H1 (cell line): Measurements from ENCODE around the gene BRICD5. TPM values are rescaled to one million over a fixed set of nuclear protein-coding genes. Genes with fewer than 3 reads are reported as not detected.

ENCODE experiments used
- ATF3 ChIP-seq: IDR thresholded peaks from 2 replicates; pipeline ENCODE4 v1.6.1; 2011; ENCODE audit warnings: low read depth, mild to moderate bottlenecking, low read length; ENCODE audit not compliant: insufficient read depth
- CBX8 ChIP-seq: fragments of 300-800, 300-1000 bp; sonication (generic); IDR thresholded peaks from 2 replicates; pipeline ENCODE4 v1.7.1; 2016; ENCODE audit warnings: low read depth, low read length, borderline replicate concordance
- CEBPB ChIP-seq: IDR thresholded peaks from 2 replicates; pipeline ENCODE4 v1.6.1; 2012; ENCODE audit warnings: low read depth, low read length
- CREB1 ChIP-seq: IDR thresholded peaks from 2 replicates; pipeline ENCODE4 v1.6.1; 2012; ENCODE audit warnings: inconsistent platforms
- EGR1 ChIP-seq: IDR thresholded peaks from 2 replicates; pipeline ENCODE4 v1.6.1; 2011; ENCODE audit warnings: low read depth, low read length, borderline replicate concordance
- EZH2 ChIP-seq: fragments of 200-600 bp; sonication (generic); IDR thresholded peaks from 2 replicates; pipeline ENCODE4 v1.7.1; 2012; ENCODE audit warnings: low read depth, mild to moderate bottlenecking, moderate library complexity, low read length, inconsistent platforms; ENCODE audit not compliant: severe bottlenecking
- GTF2F1 ChIP-seq: IDR thresholded peaks from 2 replicates; pipeline ENCODE4 v1.6.1; 2012; ENCODE audit warnings: low read depth, low read length, improper control_type of control experiment, borderline replicate concordance
- NANOG ChIP-seq: IDR thresholded peaks from 2 replicates; pipeline ENCODE4 v1.6.1; 2011; ENCODE audit warnings: low read length, low read depth, mild to moderate bottlenecking, inconsistent platforms; ENCODE audit not compliant: insufficient read depth, poor library complexity, severe bottlenecking
- PHF8 ChIP-seq: fragments of 200-600 bp; sonication (generic); conservative IDR thresholded peaks from 2 replicates; pipeline ENCODE4 v1.7.1; 2012; ENCODE audit warnings: low read depth, mild to moderate bottlenecking, inconsistent platforms, low read length, moderate library complexity
- POLR2A ChIP-seq, 2 experiments: IDR thresholded peaks; 1 replicate in 1 of 2; 2 replicates in 1 of 2; pipeline ENCODE4 v1.6.1; 2011; ENCODE audit warnings: low read depth in 2 of 2, low read length in 2 of 2, mild to moderate bottlenecking in 2 of 2; ENCODE audit errors: control extremely low read depth in 1 of 2
- POLR2AphosphoS5 ChIP-seq: IDR thresholded peaks from 2 replicates; pipeline ENCODE4 v1.6.1; 2011; ENCODE audit warnings: low read depth, low read length
- RNF2 ChIP-seq: fragments of 200-900, 300-1000 bp; sonication (generic); IDR thresholded peaks from 2 replicates; pipeline ENCODE4 v1.7.1; 2016; ENCODE audit warnings: borderline replicate concordance, low read depth, mild to moderate bottlenecking, antibody characterized with exemption, low read length; ENCODE audit not compliant: poor library complexity, severe bottlenecking; ENCODE audit errors: missing control alignments
- SIN3A ChIP-seq, 2 experiments: IDR thresholded peaks in 1 of 2; conservative IDR thresholded peaks in 1 of 2; 2 replicates each; pipeline ENCODE4 v1.6.1; 2011 to 2012; ENCODE audit warnings: low read length in 2 of 2, improper control_type of control experiment in 1 of 2, low read depth in 1 of 2, mild to moderate bottlenecking in 1 of 2
- SIRT6 ChIP-seq: IDR thresholded peaks from one replicate; pipeline ENCODE4 v1.7.1; 2012; ENCODE audit warnings: low read length, inconsistent platforms
- SP1 ChIP-seq: IDR thresholded peaks from 2 replicates; pipeline ENCODE4 v1.6.1; 2011; ENCODE audit warnings: low read depth, low read length
- SUZ12 ChIP-seq: fragments of 200-600 bp; sonication (generic); IDR thresholded peaks from 2 replicates; pipeline ENCODE4 v1.6.1; 2012; ENCODE audit warnings: mild to moderate bottlenecking, inconsistent platforms, low read length, moderate library complexity, mixed read lengths
- TAF1 ChIP-seq: IDR thresholded peaks from 2 replicates; pipeline ENCODE4 v1.6.1; 2011; ENCODE audit warnings: mild to moderate bottlenecking, low read depth, low read length
- TAF7 ChIP-seq: optimal IDR thresholded peaks from 2 replicates; pipeline ENCODE3; 2011; ENCODE audit warnings: low read depth, mild to moderate bottlenecking, inconsistent platforms, low read length, moderate library complexity, borderline replicate concordance
- polyA plus RNA-seq, 7 experiments: library from polyadenylated mRNA; depleted of rRNA in 3 of 7; stranded (reverse) in 5 of 7; unstranded in 2 of 7; fragments of >200 nt in 5 of 7; fragments of 200-250 nt in 2 of 7; gene quantifications; 1 replicate in 5 of 7; 2 replicates in 1 of 7; 4 replicates in 1 of 7; pipeline versions ENCODE4 v1.2.1 to v1.2.3, GENCODE V29; 2011 to 2013; ENCODE audit warnings: missing spikeins in 2 of 7, mixed read lengths in 2 of 7
- total RNA-seq: library from RNA; stranded (reverse); fragmentation: NEBNext Ultra II Directional; extraction: Animal tissue kit (Norgen Biotek cat#: 25700); gene quantifications from 2 replicates; pipeline ENCODE4 v1.2.1, GENCODE V29; 2021
- TF ChIP-seq, protein P1 (sequence below): IDR thresholded peaks from 2 replicates; pipeline ENCODE4 v1.6.1; 2012; ENCODE audit warnings: inconsistent platforms

Gene BRICD5
- total and polyA plus RNA-seq, 2 of the 8 experiments (the other 6 are each of a cell fraction or from before 2014, with no cell fraction given): 8.5 to 14.2 TPM

DNA sequence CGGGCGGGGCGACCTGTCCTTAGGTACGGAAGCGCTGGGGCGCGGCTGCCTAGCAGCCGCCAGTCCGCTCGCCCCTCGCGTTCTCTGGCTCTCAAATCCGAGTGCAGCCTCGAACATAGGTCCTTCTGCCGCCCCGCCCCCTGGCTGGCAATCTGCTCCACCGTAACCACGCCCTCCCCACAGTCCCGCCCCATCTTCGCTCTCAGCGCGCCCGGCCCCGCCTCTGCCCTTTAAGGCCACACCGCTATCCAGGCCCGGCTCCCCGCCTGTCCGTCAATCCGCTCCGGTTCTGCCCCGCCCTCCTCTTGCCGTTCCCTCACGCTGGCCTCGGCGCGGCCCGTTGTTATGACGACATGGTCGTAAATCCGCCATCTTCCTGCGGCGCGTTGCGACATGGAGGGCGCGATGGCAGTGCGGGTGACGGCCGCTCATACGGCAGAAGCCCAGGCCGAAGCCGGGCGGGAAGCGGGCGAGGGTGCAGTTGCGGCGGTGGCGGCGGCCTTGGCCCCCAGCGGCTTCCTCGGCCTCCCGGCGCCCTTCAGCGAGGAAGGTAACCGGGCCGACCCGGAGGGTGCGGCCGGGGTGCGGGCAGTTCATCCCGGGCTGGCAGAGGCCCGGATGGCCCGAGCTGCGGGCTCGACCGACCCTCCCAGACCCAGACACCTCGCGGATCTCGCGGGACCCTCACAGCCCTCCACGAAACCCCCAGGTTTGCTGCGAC, 12.7 kb upstream of the BRICD5 start, which contains the start of gene E4F1 (continued):
- TF ChIP-seq SIRT6: no peak
- peak; percentile 77 to 88; a peak in 1 of 4 replicates for TF ChIP-seq SIN3A (conservative IDR thresholded peaks at IDR 0.05 in 1 of 2, IDR thresholded peaks at IDR 0.05 in 1 of 2; ENCODE audit: low read depth in 1 of 2, low read length in 2 of 2)
- peak; percentile 94 for TF ChIP-seq TAF7
- peak; percentile 92 for TF ChIP-seq CEBPB
- TF ChIP-seq SUZ12: no peak
- TF ChIP-seq TAF1: peak; percentile 98
- TF ChIP-seq POLR2A (IDR thresholded peaks at IDR 0.05; ENCODE audit: control extremely low read depth in 1 of 2, low read depth in 2 of 2, low read length in 2 of 2): peak in 1 of 2 experiments; percentile 99; a peak in 2 of 3 replicates
- TF ChIP-seq EGR1: no peak
- no peak for TF ChIP-seq RNF2
- no peak for TF ChIP-seq NANOG
- no peak for TF ChIP-seq GTF2F1
- peak; percentile 97 for TF ChIP-seq CREB1
- TF ChIP-seq POLR2AphosphoS5: peak; percentile 94
- 0 out of 2 replicates have a peak, but pooled peaks have one; percentile 5 for TF ChIP-seq SP1
- TF ChIP-seq PHF8: peak; percentile 100
- TF ChIP-seq, protein P1, sequence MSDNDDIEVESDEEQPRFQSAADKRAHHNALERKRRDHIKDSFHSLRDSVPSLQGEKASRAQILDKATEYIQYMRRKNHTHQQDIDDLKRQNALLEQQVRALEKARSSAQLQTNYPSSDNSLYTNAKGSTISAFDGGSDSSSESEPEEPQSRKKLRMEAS: peak; percentile 67
- no peak for TF ChIP-seq CBX8
- TF ChIP-seq ATF3: peak; percentile 96
- no peak for TF ChIP-seq EZH2
